Keratinocyte (primary cell): Measurements from ENCODE around the gene NRROS.

ENCODE experiments used
- EZH2 ChIP-seq: IDR thresholded peaks from one replicate; pipeline ENCODE4 v1.6.1; 2012; ENCODE audit warnings: inconsistent platforms, mild to moderate bottlenecking, low read length, moderate library complexity
- TF ChIP-seq, protein P1 (sequence below), 3 experiments: IDR thresholded peaks in 1 of 3; conservative IDR thresholded peaks in 1 of 3; optimal IDR thresholded peaks in 1 of 3; 2 replicates in 2 of 3; 3 replicates in 1 of 3; pipeline versions ENCODE3 to v1.5.1; 2011; ENCODE audit warnings: low read length in 3 of 3, mild to moderate bottlenecking in 3 of 3, moderate library complexity in 2 of 3, control low read depth in 1 of 3, inconsistent platforms in 1 of 3; ENCODE audit not compliant: insufficient read depth in 2 of 3; ENCODE audit errors: extremely low read depth in 1 of 3

DNA sequence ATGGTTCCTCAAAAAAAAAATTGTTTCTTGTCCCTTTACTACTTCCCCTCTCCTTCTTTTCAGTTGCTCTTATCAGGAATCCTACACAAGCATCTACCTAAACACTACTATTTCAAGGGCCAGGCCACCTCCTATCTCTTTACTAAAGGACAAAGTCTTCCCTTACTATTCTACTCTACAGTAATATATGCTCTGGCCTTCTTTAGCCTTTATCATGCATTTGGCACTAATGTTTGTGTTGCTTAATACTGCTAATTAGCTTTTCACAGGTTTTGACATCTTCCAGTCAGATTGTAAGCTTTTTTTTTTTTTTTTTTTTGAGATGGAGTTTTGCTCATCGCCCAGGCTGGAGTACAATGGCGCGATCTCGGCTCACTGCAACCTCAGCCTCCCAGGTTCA is 67.2 kb downstream of the NRROS start:
- TF ChIP-seq, protein P1, sequence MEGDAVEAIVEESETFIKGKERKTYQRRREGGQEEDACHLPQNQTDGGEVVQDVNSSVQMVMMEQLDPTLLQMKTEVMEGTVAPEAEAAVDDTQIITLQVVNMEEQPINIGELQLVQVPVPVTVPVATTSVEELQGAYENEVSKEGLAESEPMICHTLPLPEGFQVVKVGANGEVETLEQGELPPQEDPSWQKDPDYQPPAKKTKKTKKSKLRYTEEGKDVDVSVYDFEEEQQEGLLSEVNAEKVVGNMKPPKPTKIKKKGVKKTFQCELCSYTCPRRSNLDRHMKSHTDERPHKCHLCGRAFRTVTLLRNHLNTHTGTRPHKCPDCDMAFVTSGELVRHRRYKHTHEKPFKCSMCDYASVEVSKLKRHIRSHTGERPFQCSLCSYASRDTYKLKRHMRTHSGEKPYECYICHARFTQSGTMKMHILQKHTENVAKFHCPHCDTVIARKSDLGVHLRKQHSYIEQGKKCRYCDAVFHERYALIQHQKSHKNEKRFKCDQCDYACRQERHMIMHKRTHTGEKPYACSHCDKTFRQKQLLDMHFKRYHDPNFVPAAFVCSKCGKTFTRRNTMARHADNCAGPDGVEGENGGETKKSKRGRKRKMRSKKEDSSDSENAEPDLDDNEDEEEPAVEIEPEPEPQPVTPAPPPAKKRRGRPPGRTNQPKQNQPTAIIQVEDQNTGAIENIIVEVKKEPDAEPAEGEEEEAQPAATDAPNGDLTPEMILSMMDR (optimal IDR thresholded peaks at IDR 0.05 in 1 of 3, IDR thresholded peaks at IDR 0.05 in 1 of 3, conservative IDR thresholded peaks at IDR 0.05 in 1 of 3; ENCODE audit: extremely low read depth in 1 of 3, insufficient read depth in 2 of 3, low read length in 3 of 3), result no peak
- TF ChIP-seq EZH2, result no peak
